BJ (cell line): ENCODE results near the gene LTF. TPM values are rescaled to one million over a fixed set of nuclear protein-coding genes. Genes with fewer than 3 reads are reported as not detected.
"Not testable (repeated sequence)": the region's sequence is repeated elsewhere in the genome, so short reads cannot be mapped to it uniquely, and the experiment has no call there.

ENCODE experiments used
- CTCF ChIA-PET: fragments of 350-600 bp; formaldehyde crosslinking; extraction: SDS; loops from one replicate; lab custom pipeline; 2021; ENCODE audit warnings: antibody characterized with exemption, inconsistent platforms; lab: Yijun Ruan, JAX
- POLR2A ChIA-PET: fragments of 300-600 bp; sonication (Branson Sonifier 250); formaldehyde crosslinking; extraction: SDS; loops from one replicate; lab custom pipeline; 2021; ENCODE audit warnings: antibody characterized with exemption; lab: Charles Lee
- DNase-seq: peaks from one replicate; pipeline ENCODE4 v3.0.0-alpha.2; 2011; ENCODE audit warnings: low read depth
- H3K27me3 ChIP-seq: 2 replicates; pipeline ENCODE4 v1.6.0; 2011; ENCODE audit warnings: low read length; ENCODE audit not compliant: control insufficient read depth, insufficient read depth
- H3K36me3 ChIP-seq: 2 replicates; pipeline ENCODE4 v1.5.1; 2011; ENCODE audit warnings: low read length; ENCODE audit not compliant: control insufficient read depth, insufficient read depth
- H3K4me3 ChIP-seq: 2 replicates; pipeline ENCODE4 v1.5.1; 2011; ENCODE audit warnings: low read depth, mild to moderate bottlenecking, control low read depth, low read length
- polyA plus RNA-seq: library from polyadenylated mRNA; depleted of rRNA; stranded (reverse); fragments of >200 nt; gene quantifications from 2 replicates; pipeline ENCODE4 v1.2.3, GENCODE V29; 2011; rRNA removed
- TF ChIP-seq, protein P1 (sequence below): IDR thresholded peaks from 2 replicates; pipeline ENCODE4 v1.5.1; 2011; ENCODE audit warnings: low read depth, mild to moderate bottlenecking, control low read depth, inconsistent platforms, low read length, moderate library complexity; ENCODE audit not compliant: insufficient read depth

Gene LTF
- polyA plus RNA-seq, 1 experiment, result not detected

DNA sequence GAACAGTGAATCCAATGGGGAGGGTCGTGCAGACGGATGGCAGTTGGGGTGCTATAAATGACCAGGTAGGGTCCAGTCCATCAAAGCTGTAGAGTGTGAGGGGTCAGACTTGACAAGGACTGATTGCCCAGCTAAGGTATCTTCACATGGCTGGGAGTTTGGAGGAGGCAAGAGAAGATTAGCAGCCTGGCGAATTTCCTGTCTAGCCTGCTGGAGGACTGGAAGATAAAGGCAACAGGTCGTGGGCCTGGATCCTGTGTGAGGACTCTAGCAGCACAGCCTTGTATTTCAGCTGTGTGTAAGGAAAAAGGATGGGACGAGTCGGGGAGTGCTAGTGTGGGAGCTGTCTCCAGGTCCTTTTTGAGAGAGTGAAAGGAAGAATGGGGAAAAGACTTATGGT lies 75.4 kb downstream of the LTF start:
- CTCF ChIA-PET, result interaction anchor here (1.2 to 1.3 kb wide), 2 partner anchors 9 to 11 kb away, joined by 4 to 6 read pairs; no protein-coding TSS in a partner anchor

DNA sequence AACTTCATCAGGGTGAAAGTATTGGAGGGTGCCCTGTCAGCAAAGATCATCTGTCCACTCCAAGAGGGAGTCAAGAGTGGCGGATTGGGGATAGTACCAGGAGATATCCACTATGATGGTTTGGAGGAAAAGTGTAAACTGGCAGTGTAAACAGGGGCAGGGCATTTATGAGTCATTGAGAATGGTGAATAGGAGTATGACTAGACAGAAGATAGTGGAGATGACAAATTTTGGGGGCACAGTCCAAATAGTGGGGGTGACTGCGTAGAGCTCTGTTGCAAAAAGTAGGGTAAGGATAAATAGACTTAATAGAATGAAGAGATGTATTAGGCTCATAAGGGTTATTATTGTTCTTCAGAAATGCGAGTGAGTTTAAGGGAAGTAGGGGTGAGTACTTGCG lies 75.9 kb downstream of the LTF start:
- CTCF ChIA-PET, result interaction anchor here (1.2 to 1.3 kb wide), 2 partner anchors 8 to 11 kb away, joined by 4 to 6 read pairs; no protein-coding TSS in a partner anchor
- POLR2A ChIA-PET, H3K4me3 ChIP-seq, H3K36me3 ChIP-seq, H3K27me3 ChIP-seq, DNase-seq: not testable (repeated sequence)

More for the DNA sequence above, 75.4 kb downstream of the LTF start:
- Histone ChIP-seq H3K4me3 (no peak overlapping the region), H3K36me3 (no peaks in the 10 kb centered on the region), H3K27me3 (peaks cover 3% of the 10 kb centered on the region; the same call in 1 of the 2 replicates)
- DNase-seq, result no peak
- TF ChIP-seq, protein P1, sequence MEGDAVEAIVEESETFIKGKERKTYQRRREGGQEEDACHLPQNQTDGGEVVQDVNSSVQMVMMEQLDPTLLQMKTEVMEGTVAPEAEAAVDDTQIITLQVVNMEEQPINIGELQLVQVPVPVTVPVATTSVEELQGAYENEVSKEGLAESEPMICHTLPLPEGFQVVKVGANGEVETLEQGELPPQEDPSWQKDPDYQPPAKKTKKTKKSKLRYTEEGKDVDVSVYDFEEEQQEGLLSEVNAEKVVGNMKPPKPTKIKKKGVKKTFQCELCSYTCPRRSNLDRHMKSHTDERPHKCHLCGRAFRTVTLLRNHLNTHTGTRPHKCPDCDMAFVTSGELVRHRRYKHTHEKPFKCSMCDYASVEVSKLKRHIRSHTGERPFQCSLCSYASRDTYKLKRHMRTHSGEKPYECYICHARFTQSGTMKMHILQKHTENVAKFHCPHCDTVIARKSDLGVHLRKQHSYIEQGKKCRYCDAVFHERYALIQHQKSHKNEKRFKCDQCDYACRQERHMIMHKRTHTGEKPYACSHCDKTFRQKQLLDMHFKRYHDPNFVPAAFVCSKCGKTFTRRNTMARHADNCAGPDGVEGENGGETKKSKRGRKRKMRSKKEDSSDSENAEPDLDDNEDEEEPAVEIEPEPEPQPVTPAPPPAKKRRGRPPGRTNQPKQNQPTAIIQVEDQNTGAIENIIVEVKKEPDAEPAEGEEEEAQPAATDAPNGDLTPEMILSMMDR, result no peak
- POLR2A ChIA-PET, result no interaction called here

DNA sequence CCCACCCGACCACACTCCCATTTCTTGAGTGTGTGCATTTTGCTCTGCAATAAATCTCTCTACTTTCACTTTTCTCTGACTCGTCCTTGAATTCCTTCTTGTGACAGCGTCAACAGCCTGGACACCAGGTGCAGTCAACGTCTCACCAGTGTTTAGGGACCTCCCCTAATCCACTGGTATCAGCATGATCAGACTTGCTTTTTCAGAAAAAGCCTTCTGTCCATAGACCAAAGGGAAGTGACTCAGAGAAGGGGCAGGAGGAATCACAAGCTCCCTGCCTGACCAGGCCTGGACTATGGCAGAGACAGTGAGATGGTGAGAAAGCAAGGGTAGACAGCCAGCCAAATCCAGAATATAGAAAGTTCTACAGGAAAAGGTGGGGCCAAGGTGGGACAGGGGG lies 78.5 kb downstream of the LTF start:
- peaks cover 7% of the 10 kb centered on the region; the same call in 1 of the 2 replicates for H3K27me3 ChIP-seq
- ChIA-PET CTCF (interaction anchor here (0.9 to 1.0 kb wide), 2 partner anchors 76 to 172 kb away, joined by 4 to 5 read pairs; no protein-coding TSS in a partner anchor), POLR2A (no interaction called here)
- DNase-seq, result no peak
- H3K4me3 ChIP-seq, result no peak overlapping the region
- H3K36me3 ChIP-seq, result no peaks in the 10 kb centered on the region
- TF ChIP-seq, protein P1, result no peak

Other genes starting within 250 kb of the LTF start
- not detected in 2 replicates for gene CCR3, start 222.4 kb downstream of the LTF start, polyA plus RNA-seq
- gene CCR2, start 110.8 kb downstream of the LTF start, polyA plus RNA-seq, result not detected in 2 replicates
- gene CCR5, start 94.0 kb downstream of the LTF start, polyA plus RNA-seq, result not detected in 2 replicates
- not detected in 2 replicates for gene CCRL2, start 57.6 kb downstream of the LTF start, polyA plus RNA-seq
- gene RTP3, start 33.1 kb upstream of the LTF start, polyA plus RNA-seq, result not detected in 2 replicates
- gene LRRC2, start 101.4 kb upstream of the LTF start, polyA plus RNA-seq, result 0.55 and 1.2 TPM in 2 replicates
- not detected in 2 replicates for gene FAM240A, start 147.6 kb upstream of the LTF start, polyA plus RNA-seq
- 3.2 and 7.2 TPM in 2 replicates for gene ALS2CL, start 228.8 kb upstream of the LTF start, polyA plus RNA-seq
- gene TMIE, start 236.5 kb upstream of the LTF start, polyA plus RNA-seq, result 0.07 and 0.27 TPM in 2 replicates